ENCODE data around the gene KAT7. TPM values are rescaled to one million over a fixed set of nuclear protein-coding genes. Genes with fewer than 3 reads are reported as not detected.

The KAT7 gene
- polyA plus RNA-seq, 1 of the 3 experiments (the other 2 are of a cell fraction): 20.2 TPM

DNA sequence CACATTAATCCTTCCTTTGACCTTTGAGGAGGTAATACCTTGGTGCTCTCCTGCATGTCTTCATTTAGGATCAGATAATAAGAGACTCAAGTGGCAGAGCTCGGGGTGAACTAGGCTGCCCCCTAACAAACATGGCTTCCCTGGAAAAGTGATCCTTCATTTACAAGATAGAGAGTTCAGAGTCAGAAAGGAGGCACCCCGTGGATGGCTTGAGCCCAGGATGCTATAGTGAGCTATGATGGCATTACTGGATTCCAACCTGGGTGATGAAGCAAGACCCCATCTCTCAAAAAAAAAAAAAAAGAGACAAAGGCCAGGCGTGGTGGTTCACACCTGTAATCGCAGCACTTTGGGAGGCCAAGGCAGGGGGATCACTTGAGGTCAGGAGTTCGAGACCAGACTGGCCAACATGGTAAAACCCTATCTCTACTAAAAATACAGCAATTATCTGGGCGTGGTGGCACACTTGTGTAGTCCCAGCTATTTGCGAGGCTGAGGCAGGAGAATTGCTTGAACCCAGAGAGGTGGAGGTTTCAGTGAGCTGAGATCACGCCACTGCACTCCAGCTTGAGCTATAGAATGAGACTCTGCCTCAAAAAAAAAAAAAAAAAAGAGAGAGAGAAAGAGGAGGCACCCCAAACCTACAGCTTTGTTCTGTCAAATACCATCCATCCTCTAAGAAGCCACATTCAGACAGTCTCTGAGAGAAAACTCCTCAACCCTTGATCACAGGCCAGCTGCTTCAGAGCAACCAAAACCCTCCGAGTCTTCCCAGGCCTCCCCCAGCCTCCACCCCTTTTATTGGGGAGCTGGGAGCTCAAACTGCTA lies 31.9 kb upstream of the KAT7 start:
- Histone ChIP-seq H3K27ac (ENCODE audit: low read depth in 2 of 2, low read length in 1 of 2) (no peak overlapping the region), H3K9me2 (no peaks in the 10 kb centered on the region), H3K4me1 (ENCODE audit: control insufficient read depth in 1 of 2, insufficient read depth in 2 of 2, low read depth in 1 of 2, low read length in 1 of 2) (peaks cover 0 to 5% of the 10 kb centered on the region in 2 experiments; a peak in 1 of 4 replicates), H3K36me3 (replicated peaks in 1 of 2; ENCODE audit: control insufficient read depth in 1 of 2, insufficient read depth in 2 of 2, low read length in 1 of 2) (no peaks in the 10 kb centered on the region), H3F3A (replicated peaks; ENCODE audit: insufficient read depth) (no peaks in the 10 kb centered on the region), H3K27me3 (ENCODE audit: insufficient read depth) (no peaks in the 10 kb centered on the region), H2AFZ (ENCODE audit: low read depth) (no peak overlapping the region), H3K9ac (no peak overlapping the region), H3K4me3 (ENCODE audit: low read depth in 2 of 2, low read length in 1 of 2) (no peak overlapping the region), H4K20me1 (ENCODE audit: insufficient read depth) (no peaks in the 10 kb centered on the region), H3K4me2 (no peak overlapping the region), H3K9me3 (no peaks in the 10 kb centered on the region), H3K79me2 (ENCODE audit: insufficient read depth) (no peaks in the 10 kb centered on the region)
- no peak for DNase-seq
- 72% methylated on average over 9 of the region's 9 CpGs for WGBS (ENCODE audit: low lambda C conversion rate)
- CTCF ChIA-PET: interaction anchor here (1.4 to 2.0 kb wide), 6 partner anchors 21 to 413 kb away, joined by 4 to 9 read pairs (median 6); no protein-coding TSS in a partner anchor
- POLR2A ChIA-PET: no interaction called here
- TF ChIP-seq JUND (IDR thresholded peaks at IDR 0.05) (no peak), CHD2 (IDR thresholded peaks at IDR 0.05; ENCODE audit: low read length, partially characterized antibody) (no peak), NRF1 (IDR thresholded peaks at IDR 0.05; ENCODE audit: low read depth, low read length) (no peak), SIN3A (IDR thresholded peaks at IDR 0.05; ENCODE audit: borderline replicate concordance, low read depth, low read length) (no peak), FOXJ3 (CRISPR knock-in tag; IDR thresholded peaks at IDR 0.05) (no peak), FOSL2 (IDR thresholded peaks at IDR 0.05; ENCODE audit: borderline replicate concordance, low read depth) (no peak), SMC3 (IDR thresholded peaks at IDR 0.05; ENCODE audit: low read depth, low read length) (no peak), EP300 (IDR thresholded peaks at IDR 0.05; ENCODE audit: borderline replicate concordance in 1 of 2, low read depth in 1 of 2, low read length in 1 of 2) (no peak)
- TF ChIP-seq, protein P1, sequence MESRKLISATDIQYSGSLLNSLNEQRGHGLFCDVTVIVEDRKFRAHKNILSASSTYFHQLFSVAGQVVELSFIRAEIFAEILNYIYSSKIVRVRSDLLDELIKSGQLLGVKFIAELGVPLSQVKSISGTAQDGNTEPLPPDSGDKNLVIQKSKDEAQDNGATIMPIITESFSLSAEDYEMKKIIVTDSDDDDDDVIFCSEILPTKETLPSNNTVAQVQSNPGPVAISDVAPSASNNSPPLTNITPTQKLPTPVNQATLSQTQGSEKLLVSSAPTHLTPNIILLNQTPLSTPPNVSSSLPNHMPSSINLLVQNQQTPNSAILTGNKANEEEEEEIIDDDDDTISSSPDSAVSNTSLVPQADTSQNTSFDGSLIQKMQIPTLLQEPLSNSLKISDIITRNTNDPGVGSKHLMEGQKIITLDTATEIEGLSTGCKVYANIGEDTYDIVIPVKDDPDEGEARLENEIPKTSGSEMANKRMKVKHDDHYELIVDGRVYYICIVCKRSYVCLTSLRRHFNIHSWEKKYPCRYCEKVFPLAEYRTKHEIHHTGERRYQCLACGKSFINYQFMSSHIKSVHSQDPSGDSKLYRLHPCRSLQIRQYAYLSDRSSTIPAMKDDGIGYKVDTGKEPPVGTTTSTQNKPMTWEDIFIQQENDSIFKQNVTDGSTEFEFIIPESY (IDR thresholded peaks at IDR 0.05; ENCODE audit: borderline replicate concordance, low read depth): no peak
- TF ChIP-seq, protein P2, sequence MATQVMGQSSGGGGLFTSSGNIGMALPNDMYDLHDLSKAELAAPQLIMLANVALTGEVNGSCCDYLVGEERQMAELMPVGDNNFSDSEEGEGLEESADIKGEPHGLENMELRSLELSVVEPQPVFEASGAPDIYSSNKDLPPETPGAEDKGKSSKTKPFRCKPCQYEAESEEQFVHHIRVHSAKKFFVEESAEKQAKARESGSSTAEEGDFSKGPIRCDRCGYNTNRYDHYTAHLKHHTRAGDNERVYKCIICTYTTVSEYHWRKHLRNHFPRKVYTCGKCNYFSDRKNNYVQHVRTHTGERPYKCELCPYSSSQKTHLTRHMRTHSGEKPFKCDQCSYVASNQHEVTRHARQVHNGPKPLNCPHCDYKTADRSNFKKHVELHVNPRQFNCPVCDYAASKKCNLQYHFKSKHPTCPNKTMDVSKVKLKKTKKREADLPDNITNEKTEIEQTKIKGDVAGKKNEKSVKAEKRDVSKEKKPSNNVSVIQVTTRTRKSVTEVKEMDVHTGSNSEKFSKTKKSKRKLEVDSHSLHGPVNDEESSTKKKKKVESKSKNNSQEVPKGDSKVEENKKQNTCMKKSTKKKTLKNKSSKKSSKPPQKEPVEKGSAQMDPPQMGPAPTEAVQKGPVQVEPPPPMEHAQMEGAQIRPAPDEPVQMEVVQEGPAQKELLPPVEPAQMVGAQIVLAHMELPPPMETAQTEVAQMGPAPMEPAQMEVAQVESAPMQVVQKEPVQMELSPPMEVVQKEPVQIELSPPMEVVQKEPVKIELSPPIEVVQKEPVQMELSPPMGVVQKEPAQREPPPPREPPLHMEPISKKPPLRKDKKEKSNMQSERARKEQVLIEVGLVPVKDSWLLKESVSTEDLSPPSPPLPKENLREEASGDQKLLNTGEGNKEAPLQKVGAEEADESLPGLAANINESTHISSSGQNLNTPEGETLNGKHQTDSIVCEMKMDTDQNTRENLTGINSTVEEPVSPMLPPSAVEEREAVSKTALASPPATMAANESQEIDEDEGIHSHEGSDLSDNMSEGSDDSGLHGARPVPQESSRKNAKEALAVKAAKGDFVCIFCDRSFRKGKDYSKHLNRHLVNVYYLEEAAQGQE (IDR thresholded peaks at IDR 0.05; ENCODE audit: low read depth, low read length): no peak
- TF ChIP-seq, protein P3, sequence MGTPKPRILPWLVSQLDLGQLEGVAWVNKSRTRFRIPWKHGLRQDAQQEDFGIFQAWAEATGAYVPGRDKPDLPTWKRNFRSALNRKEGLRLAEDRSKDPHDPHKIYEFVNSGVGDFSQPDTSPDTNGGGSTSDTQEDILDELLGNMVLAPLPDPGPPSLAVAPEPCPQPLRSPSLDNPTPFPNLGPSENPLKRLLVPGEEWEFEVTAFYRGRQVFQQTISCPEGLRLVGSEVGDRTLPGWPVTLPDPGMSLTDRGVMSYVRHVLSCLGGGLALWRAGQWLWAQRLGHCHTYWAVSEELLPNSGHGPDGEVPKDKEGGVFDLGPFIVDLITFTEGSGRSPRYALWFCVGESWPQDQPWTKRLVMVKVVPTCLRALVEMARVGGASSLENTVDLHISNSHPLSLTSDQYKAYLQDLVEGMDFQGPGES (IDR thresholded peaks at IDR 0.05; ENCODE audit: low read depth, low read length): no peak

Measured in SK-N-SH (cell line).